ENCODE measurements around the gene WHRN.

GRCh38 chr9:114476891-114477469 lies 28.3 kb downstream of the WHRN start:
- TF ChIP-seq CTCF (conservative IDR thresholded peaks at IDR 0.05; ENCODE audit: low read length): no peak
- TF ChIP-seq EZH2phosphoT487 (IDR thresholded peaks at IDR 0.05; ENCODE audit: borderline replicate concordance, low read depth, low read length): no peak

All from OCI-LY7 (cell line).